GM23248 (cell line): Measurements from ENCODE around the gene UGT1A4.

Experiments
- EZH2 ChIP-seq: fragments of 200-600 bp; sonication (generic); IDR thresholded peaks from 2 replicates; pipeline ENCODE4 v1.6.1; 2018; ENCODE audit warnings: antibody characterized with exemption, mild to moderate bottlenecking; ENCODE audit not compliant: insufficient read depth, poor library complexity, severe bottlenecking
- EZH2phosphoT487 ChIP-seq: fragments of 200-600 bp; sonication (generic); IDR thresholded peaks from 2 replicates; pipeline ENCODE4 v1.6.1; 2018; ENCODE audit warnings: antibody characterized with exemption, moderate library complexity, mild to moderate bottlenecking, low read depth; ENCODE audit not compliant: insufficient read depth

DNA sequence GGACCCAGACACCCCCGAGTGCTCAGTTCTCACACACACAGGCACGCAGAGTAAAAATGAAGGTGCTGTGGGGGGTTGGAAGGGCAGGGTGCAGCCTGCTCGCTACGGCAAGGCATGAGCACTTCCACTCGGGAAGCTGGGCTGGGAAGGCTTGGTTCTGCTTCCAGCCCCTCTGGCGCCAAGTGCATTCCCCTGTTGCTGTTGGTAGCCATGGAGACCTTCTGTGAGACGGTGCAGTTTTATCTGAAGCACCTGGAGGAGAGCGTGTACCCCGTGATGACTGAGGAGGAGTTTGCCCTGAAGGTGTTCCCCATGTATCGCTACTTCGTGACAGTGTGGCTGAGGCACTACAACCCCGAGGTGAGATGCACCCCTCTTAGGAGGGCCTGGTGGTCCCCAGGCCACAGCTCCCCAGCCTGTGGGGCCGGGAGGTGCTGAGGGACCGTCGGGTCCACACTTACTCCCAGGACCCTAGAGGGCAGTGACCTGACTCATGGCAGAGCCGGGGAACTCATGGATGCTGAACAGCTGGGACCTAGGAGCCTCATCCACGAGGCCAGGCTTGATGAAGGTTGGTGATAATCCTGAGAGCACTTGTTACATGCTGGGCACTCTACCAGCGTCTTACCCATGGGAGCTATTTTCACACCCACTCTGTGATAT lies 75.1 kb downstream of the UGT1A4 start:
- TF ChIP-seq EZH2phosphoT487 (no peak), EZH2 (no peak)
